Forelimb muscle (tissue), 1 donor: ENCODE data around the gene HERPUD1. TPM values are rescaled to one million over a fixed set of nuclear protein-coding genes. Genes with fewer than 3 reads are reported as not detected.
"Not testable (repeated sequence)": the region's sequence is repeated elsewhere in the genome, so short reads cannot be mapped to it uniquely, and the experiment has no call there.

Experiments
- DNase-seq: peaks from one replicate; pipeline ENCODE4 v3.0.0-alpha.2; 2013; ENCODE audit warnings: low read depth
- polyA plus RNA-seq: library from polyadenylated mRNA; unstranded; fragments of 120-200 nt; gene quantifications from one replicate; pipeline ENCODE4 v1.2.1, GENCODE V29; 2013; ENCODE audit not compliant: insufficient read length

Gene HERPUD1
- polyA plus RNA-seq, 1 donor, result 66.3 TPM

- no peak for DNase-seq
These were observed 49.1 kb downstream of the HERPUD1 start for GRCh38 chr16:56980792-56981724.

DNA sequence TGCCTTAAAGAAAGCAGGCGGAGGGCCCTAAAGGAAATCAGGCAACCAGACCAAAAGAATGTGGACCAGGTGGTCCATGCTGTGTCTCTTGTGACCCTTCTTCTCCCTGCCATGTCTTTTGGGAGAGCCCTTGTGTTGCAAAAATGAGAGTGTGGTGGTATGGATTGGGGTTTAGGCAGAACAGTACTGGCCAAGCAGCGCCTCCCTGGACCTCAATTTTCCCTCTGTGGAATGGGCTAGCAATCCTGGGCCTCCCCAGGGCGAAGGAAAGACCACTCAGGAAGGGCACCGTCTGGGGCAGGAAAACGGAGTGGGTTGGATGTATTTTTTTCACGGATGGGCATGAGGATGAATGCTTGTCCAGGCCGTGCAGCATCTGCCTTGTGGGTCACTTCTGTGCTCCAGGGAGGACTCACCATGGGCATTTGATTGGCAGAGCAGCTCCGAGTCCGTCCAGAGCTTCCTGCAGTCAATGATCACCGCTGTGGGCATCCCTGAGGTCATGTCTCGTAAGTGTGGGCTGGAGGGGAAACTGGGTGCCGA, 49.9 kb downstream of the HERPUD1 start:
- no peak for DNase-seq

GRCh38 chr16:56982695-56983094, 50.8 kb downstream of the HERPUD1 start:
- DNase-seq, result no peak

- no peak for DNase-seq
These were observed 51.3 kb downstream of the HERPUD1 start for GRCh38 chr16:56983211-56983751.

- DNase-seq, result no peak
These were observed 52.7 kb downstream of the HERPUD1 start for GRCh38 chr16:56984639-56985038.

- no peak for DNase-seq
These were observed 53.5 kb downstream of the HERPUD1 start for GRCh38 chr16:56985288-56985961.

DNA sequence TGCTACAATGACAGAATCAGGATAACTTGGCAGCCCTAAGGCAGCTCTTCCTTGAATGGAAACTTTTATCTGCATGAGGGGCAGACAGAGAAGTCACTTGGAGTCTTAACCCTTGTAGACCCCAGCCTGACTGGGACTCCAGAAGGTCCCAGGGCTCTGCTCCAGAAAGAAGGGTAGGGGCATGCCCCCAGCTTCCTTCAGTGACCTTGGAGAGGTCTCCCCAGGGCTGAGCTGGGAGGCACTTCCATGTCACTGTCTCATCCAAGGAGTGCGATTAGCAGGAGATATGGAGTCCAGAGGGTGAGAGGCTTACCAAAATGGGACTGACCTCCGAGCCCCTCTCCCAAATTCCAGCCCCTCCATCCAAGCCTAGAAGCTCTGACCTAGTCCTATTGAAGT, 54.0 kb downstream of the HERPUD1 start:
- DNase-seq, result no peak

GRCh38 chr16:56986361-56986760, 54.4 kb downstream of the HERPUD1 start:
- DNase-seq, result no peak

DNA sequence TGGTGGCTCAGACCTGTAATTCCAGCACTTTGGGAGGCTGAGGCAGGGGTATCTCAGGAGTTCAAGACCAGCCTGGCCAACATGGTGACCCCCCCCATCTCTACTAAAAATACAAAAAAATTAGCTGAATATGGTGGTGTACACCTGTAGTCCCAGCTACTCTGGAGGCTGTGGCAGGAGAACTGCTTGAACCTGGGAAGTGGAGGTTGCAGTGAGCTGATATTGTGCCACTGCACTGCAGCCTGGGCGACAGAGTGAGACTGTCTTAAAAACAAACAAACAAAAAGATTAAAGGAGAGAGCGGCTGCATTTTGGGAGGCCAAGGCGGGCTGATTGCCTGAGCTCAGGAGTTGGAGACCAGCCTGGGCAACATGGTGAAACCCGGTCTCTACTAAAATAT, 55.0 kb downstream of the HERPUD1 start:
- not testable (repeated sequence) for DNase-seq

- DNase-seq, result no peak
These were observed 55.8 kb downstream of the HERPUD1 start for GRCh38 chr16:56987692-56988091.

DNA sequence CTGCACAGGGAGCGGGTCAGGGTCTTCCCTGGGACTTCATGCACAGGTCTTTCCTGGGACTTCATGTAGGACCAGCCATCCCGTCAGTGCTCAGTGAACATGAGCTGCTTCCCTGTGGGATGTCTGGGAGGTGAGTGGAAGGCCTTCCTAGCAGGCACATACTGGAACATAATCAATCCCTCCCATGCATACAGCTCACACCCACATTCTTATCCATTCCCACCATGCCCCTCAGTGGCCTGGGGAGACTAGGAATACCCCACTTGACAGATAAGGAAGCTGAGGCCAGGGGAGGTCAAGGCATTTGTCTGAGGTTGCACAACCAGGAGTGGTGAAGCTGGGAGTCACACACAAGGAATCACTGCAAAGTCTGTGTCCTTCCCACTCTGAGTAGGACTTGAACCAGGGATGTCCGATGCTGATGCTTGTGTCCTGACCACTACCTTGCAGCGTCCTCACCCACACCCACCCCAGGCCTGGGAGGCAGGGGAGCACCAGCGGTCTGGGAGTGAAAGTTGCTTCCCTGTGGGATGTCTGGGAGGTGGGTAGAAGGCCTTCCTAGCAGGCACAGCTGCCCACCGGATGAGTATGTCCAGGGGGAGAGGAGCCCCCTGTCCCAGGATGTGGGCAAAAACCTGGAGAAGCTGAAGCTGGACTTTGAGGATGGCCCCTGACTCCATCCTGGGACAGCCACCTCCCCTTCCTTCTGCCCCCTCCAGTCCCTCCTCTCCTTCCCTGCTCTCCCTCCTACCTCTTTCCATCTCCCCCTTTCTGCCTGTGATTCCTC, 56.4 kb downstream of the HERPUD1 start:
- DNase-seq, result no peak

GRCh38 chr16:56988948-56989945, 57.3 kb downstream of the HERPUD1 start, which contains the start of gene NLRC5:
Gene NLRC5 (plus strand): TSS chr16:56989557. CDS start chr16:57020713, 31,156 bp downstream.
- no peak for DNase-seq

- no peak for DNase-seq
These were observed 58.0 kb downstream of the HERPUD1 start for GRCh38 chr16:56989988-56990387.

DNA sequence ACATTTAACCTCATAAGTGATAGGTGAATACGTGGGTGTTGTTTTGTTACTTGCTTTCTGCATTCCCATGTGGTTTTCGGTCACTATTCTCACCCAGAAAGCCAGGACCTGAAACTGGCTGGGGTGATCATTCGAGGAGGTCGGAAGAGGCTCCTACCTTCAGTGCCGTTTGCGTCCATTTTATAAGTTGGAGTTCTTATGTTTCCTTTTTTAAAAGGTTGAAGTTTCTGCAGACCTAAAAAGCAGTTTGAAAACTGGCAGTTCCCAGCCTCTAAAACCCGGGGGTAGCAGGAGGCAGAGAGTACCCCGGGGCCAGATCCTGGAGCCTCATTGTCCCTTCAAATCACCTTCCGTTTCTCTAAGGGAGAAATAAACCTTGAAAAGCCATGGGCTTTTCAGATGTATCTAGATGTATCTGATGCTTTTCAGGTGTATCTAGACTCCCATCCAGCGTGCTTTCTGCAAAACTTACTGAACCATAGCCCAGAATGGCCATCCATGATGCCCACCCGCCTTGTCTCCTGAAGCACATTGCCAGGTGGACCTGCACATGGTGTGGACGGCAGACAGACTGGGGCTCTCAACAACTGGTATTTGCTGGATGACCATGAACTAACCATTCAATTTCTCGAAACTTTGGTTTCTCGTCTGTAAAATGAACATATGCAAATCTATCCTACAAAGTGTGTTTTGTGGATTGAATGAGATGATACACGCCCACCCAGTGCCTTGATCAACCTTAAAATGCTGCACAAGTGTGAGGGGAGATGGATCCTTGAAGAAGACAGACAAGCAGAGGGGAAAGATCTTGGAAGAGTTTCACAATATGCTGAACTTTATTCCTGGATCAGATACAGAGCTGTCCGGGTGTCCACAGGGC, 58.7 kb downstream of the HERPUD1 start:
- DNase-seq, result no peak

GRCh38 chr16:56992431-56992830, 60.5 kb downstream of the HERPUD1 start:
- not testable (repeated sequence) for DNase-seq

GRCh38 chr16:56993204-56993603, 61.3 kb downstream of the HERPUD1 start:
- DNase-seq, result no peak

DNA sequence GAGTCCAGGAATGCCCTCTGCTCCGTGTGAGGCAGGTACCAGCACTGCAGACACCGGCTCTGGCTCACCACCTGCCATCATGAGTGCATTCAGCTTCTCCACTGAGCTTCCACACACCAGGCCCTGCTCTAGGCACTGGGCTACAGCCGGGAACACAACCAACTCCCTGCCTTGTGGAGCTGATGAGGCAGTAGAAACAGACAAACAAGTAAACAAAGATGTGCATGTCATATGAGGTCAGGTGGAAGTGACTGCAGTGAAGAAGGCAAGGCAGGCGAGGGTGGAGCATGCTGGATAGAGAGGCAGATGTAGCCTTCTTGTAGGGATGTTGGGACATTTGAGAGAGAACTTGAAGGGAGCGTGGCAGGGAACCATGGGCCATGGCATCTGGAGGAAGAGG, 62.4 kb downstream of the HERPUD1 start:
- no peak for DNase-seq
